AG09309 (cell line): ENCODE results near the gene ADAT1.
"Not testable (repeated sequence)": the region's sequence is repeated elsewhere in the genome, so short reads cannot be mapped to it uniquely, and the experiment has no call there.

ENCODE experiments used
- DNase-seq: peaks from one replicate; pipeline ENCODE4 v3.0.0-alpha.2; 2010; ENCODE audit warnings: low read depth
- H3K4me3 ChIP-seq: 2 replicates; pipeline ENCODE4 v1.5.1; 2011; ENCODE audit warnings: mild to moderate bottlenecking, low read depth, low read length, moderate library complexity; ENCODE audit not compliant: control insufficient read depth
- CTCF ChIP-seq: IDR thresholded peaks from 2 replicates; pipeline ENCODE4 v1.5.1; 2011; ENCODE audit warnings: mild to moderate bottlenecking, low read depth, low read length, inconsistent platforms; ENCODE audit not compliant: insufficient read depth, control insufficient read depth; ENCODE audit errors: missing control alignments

ADAT1 gene

DNA sequence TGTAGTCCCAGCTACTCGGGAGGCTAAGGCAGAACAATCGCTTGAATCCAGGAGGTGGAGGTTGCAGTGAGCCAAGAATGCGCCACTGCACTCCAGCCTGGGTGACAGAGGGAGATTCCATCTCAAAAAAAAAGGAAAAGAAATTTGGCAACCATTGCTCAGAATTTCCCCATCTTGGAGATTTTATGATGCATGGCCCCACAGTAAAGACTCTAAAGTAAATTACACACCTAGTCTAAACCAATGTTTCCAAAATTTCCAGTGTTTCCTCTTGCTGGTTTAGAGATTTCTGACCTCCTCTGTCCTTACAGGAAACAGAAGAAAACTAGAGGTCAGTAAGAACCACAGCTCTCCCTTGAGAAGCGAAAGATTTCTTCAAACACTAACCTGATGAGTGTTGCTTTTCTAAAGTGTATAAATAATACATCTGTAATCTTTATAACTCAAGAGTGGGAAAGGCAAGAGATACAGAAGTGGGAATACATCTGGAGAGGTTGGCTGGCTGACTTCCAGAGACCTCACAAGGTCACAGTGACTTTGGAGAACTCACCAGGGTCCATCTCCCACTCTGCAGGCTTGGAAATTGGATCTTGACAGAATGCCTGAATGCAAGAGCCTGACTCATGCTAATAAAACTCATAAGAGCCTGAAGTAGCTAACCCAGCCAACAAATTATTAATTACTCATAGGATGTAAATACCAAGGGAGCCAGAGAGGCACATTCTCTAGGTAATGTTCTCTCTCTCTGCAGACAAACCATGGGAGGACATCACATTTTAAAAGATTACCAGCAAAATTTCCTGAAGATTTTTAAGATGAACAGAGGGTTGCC, 8.8 kb downstream of the ADAT1 start:
- H3K4me3 ChIP-seq = no peak overlapping the region
- TF ChIP-seq CTCF = no peak
- DNase-seq = no peak

GRCh38 chr16:75606507-75606906, 16.6 kb downstream of the ADAT1 start:
- TF ChIP-seq CTCF = no peak
- H3K4me3 ChIP-seq = no peak overlapping the region
- DNase-seq = no peak

GRCh38 chr16:75603241-75603640, 19.8 kb downstream of the ADAT1 start:
- no peak for TF ChIP-seq CTCF

DNA sequence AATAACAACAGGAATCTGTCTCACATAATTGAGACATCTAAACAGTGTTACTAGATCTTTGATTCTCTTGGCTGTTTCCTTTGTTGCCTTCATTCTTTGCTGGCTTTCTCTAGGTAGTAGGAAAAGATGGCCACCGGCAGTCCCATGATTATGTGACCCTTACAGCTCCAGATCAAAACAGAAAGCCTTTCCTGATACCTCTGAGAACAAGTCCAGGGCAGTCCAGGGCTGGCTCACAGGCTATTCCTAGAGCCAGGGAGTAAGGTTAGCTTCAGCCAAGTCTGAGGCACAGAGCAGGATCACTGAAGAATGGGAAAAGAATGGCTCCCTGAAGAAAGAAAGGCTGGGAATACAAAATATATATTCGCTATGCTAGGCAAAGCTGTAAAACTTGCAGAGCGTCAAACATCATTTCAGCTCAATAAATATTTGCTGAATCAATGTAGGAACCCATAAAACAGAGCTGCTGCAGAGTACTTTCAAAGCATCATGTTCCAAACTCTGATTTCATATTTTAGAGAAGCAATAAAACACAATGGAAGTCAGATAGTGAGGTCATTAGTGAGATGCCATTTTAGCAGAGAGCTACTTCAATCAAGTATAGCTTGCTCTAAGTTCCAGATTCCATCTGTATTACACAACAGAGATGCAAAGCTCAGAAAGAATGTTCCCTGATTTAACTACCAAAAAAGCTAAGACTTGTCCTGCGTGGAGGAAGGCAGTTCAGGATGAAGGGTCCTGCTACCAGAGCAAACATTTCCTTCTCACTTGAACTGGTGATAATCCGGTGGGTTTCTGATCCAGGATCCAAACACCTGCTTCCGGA, 23.4 kb downstream of the ADAT1 start:
- no peak for TF ChIP-seq CTCF
- H3K4me3 ChIP-seq = no peak overlapping the region
- no peak for DNase-seq

More at GRCh38 chr16:75603241-75603640, 19.8 kb downstream of the ADAT1 start:
- DNase-seq = no peak
- no peak overlapping the region for H3K4me3 ChIP-seq

GRCh38 chr16:75593825-75594820, 29.0 kb downstream of the ADAT1 start:
- H3K4me3 ChIP-seq = no peak overlapping the region
- no peak for TF ChIP-seq CTCF
- DNase-seq = peak; percentile 68

GRCh38 chr16:75593308-75593707, 29.8 kb downstream of the ADAT1 start:
- H3K4me3 ChIP-seq = no peak overlapping the region
- no peak for DNase-seq
- TF ChIP-seq CTCF = no peak

DNA sequence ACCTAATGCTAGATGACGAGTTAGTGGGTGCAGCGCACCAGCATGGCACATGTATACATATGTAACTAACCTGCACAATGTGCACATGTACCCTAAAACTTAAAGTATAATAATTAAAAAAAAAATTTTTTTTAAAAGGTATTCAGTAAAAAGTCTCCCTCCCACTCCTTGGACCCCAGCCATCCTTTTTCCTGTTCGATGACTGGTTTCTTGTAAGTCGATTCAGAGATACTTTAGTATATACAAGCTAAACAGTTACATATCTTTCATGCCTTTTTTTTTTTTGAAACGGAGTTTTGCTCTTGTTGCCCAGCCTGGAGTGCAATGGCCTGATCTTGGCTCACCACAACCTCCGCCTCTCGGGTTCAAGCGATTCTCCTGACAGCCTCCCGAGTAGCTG, 31.2 kb downstream of the ADAT1 start:
- DNase-seq, H3K4me3 ChIP-seq: not testable (repeated sequence)
